Endothelial cell of umbilical vein (primary cell): ENCODE measurements around the gene SH3PXD2B. TPM values are rescaled to one million over a fixed set of nuclear protein-coding genes. Genes with fewer than 3 reads are reported as not detected.
A peak's percentile ranks its signal among the peaks of the same experiment; 100 is the strongest.

ENCODE experiments used
- BruUV-seq: library from RNA; stranded (reverse); fragments of 400-500 nt; replicated peaks from 2 replicates; lab custom pipeline; 2021; lab: Mats Ljungman, UMichigan
- CTCF ChIA-PET: fragments of 300-600, 350-600 bp; sonication (Branson Sonifier 250); formaldehyde crosslinking; loops from one replicate; lab custom pipeline; 2021; ENCODE audit warnings: antibody characterized with exemption, inconsistent platforms; lab: Charles Lee
- POLR2A ChIA-PET: fragments of 300-600, 350-600 bp; sonication (Branson Sonifier 250); formaldehyde crosslinking; loops from one replicate; lab custom pipeline; 2021; ENCODE audit warnings: antibody characterized with exemption, inconsistent platforms; lab: Charles Lee
- DNase-seq: peaks from one replicate; pipeline ENCODE4 v3.0.0-alpha.2; 2011; ENCODE audit warnings: low read depth, low spot score
- FAIRE-seq: peaks from 2 replicates; lab custom pipeline; 2011; peaks lifted over from hg19 to GRCh38; lab: Jason Lieb, UNC
- H2AFZ ChIP-seq: 2 replicates; pipeline ENCODE4 v1.6.0; 2012; ENCODE audit warnings: low read depth, low read length, control low read depth, inconsistent platforms
- H3K27ac ChIP-seq: 2 replicates; pipeline ENCODE4 v1.5.1; 2011; ENCODE audit warnings: low read depth, mild to moderate bottlenecking, control low read depth, low read length, moderate library complexity; ENCODE audit not compliant: insufficient read depth
- H3K27me3 ChIP-seq, 2 experiments: 2 replicates each; pipeline versions ENCODE4 v1.6.0 to v1.6.1; 2011; ENCODE audit warnings: low read length in 2 of 2, mixed read lengths in 1 of 2; ENCODE audit not compliant: control insufficient read depth in 2 of 2, insufficient read depth in 2 of 2
- H3K36me3 ChIP-seq, 2 experiments: 2 replicates in 1 of 2; 3 replicates in 1 of 2; pipeline ENCODE4 v1.5.1; 2011; ENCODE audit warnings: low read length in 2 of 2, mild to moderate bottlenecking in 1 of 2, moderate library complexity in 1 of 2; ENCODE audit not compliant: control insufficient read depth in 2 of 2, insufficient read depth in 2 of 2; ENCODE audit errors: extremely low read depth in 1 of 2
- H3K4me1 ChIP-seq: 3 replicates; pipeline ENCODE4 v1.5.1; 2011; ENCODE audit warnings: mild to moderate bottlenecking, low read length; ENCODE audit not compliant: control insufficient read depth, insufficient read depth; ENCODE audit errors: extremely low read depth
- H3K4me2 ChIP-seq: 2 replicates; pipeline ENCODE4 v1.6.1; 2011; ENCODE audit warnings: low read length, control low read depth, mixed read lengths; ENCODE audit not compliant: insufficient read depth
- H3K4me3 ChIP-seq, 3 experiments: fragments of 200-600 bp in 1 of 3; sonication (generic), shearing (Covaris generic) in 1 of 3; replicated peaks in 1 of 3; 2 replicates each; pipeline ENCODE4 v1.5.1; 2011 to 2016; ENCODE audit warnings: control low read depth in 3 of 3, low read length in 3 of 3, mild to moderate bottlenecking in 2 of 3, inconsistent platforms in 1 of 3, low read depth in 1 of 3, moderate library complexity in 1 of 3; ENCODE audit not compliant: insufficient read depth in 1 of 3
- H3K79me2 ChIP-seq: 2 replicates; pipeline ENCODE4 v1.6.0; 2012; ENCODE audit warnings: low read length, inconsistent platforms; ENCODE audit not compliant: control insufficient read depth, insufficient read depth
- H3K9ac ChIP-seq: replicated peaks from 2 replicates; pipeline ENCODE3; 2011; ENCODE audit warnings: low read length, control low read depth; ENCODE audit not compliant: insufficient read depth; ENCODE audit errors: extremely low read depth
- H3K9me1 ChIP-seq: replicated peaks from 3 replicates; pipeline ENCODE4 v1.6.0; 2011; ENCODE audit warnings: mild to moderate bottlenecking, low read length; ENCODE audit not compliant: control insufficient read depth, insufficient read depth; ENCODE audit errors: extremely low read depth
- H3K9me3 ChIP-seq: replicated peaks from 2 replicates; pipeline ENCODE4 v1.5.1; 2012; ENCODE audit warnings: low read length, inconsistent platforms; ENCODE audit not compliant: control insufficient read depth, insufficient read depth
- H4K20me1 ChIP-seq: replicated peaks from 2 replicates; pipeline ENCODE3; 2011; ENCODE audit warnings: mild to moderate bottlenecking, low read length; ENCODE audit not compliant: control insufficient read depth, insufficient read depth; ENCODE audit errors: extremely low read depth
- CTCF ChIP-seq, 2 donors: IDR thresholded peaks; 1 replicate in 1 of 2; 2 replicates in 1 of 2; pipeline ENCODE4 v1.5.1; 2011; ENCODE audit warnings: low read length in 2 of 2, mild to moderate bottlenecking in 2 of 2, moderate library complexity in 2 of 2, control low read depth in 1 of 2, inconsistent platforms in 1 of 2, low read depth in 1 of 2; ENCODE audit not compliant: insufficient read depth in 1 of 2; ENCODE audit errors: extremely low read depth in 1 of 2
- EZH2 ChIP-seq: IDR thresholded peaks from 2 replicates; pipeline ENCODE4 v1.6.1; 2012; ENCODE audit warnings: borderline replicate concordance, low read depth, mild to moderate bottlenecking, moderate library complexity, low read length, inconsistent platforms; ENCODE audit not compliant: severe bottlenecking
- GATA2 ChIP-seq: IDR thresholded peaks from 2 replicates; pipeline ENCODE4 v1.7.0; 2011; ENCODE audit warnings: low read depth, mild to moderate bottlenecking, moderate library complexity, mixed read lengths, low read length; ENCODE audit not compliant: insufficient read length, insufficient read depth
- MAX ChIP-seq: IDR thresholded peaks from 2 replicates; pipeline ENCODE4 v1.6.1; 2011; ENCODE audit not compliant: insufficient read depth, insufficient read length
- MYC ChIP-seq: IDR thresholded peaks from one replicate; pipeline ENCODE4 v1.6.1; 2011; ENCODE audit warnings: mild to moderate bottlenecking, low read depth, low read length
- POLR2A ChIP-seq: IDR thresholded peaks from 2 replicates; pipeline ENCODE4 v1.6.1; 2012; ENCODE audit warnings: low read depth, mild to moderate bottlenecking, control low read depth, low read length
- POLR2AphosphoS5 ChIP-seq: IDR thresholded peaks from 2 replicates; pipeline ENCODE4 v1.6.1; 2012; ENCODE audit warnings: low read depth, mild to moderate bottlenecking, control low read depth, low read length, moderate library complexity; ENCODE audit not compliant: insufficient read depth
- dilution Hi-C: fragments of 300-500 bp; cut with MboI; formaldehyde crosslinking; loops from one replicate; pipeline ENCODE4 v1.15.0; 2019; ENCODE audit warnings: low sequenced_read_pairs; ENCODE audit not compliant: extremely low pct_ligation_motif_present
- intact Hi-C: fragments of 100-400 bp; cut with micrococcal nuclease; formaldehyde crosslinking; loops from one replicate; pipeline ENCODE4 v1.10.0; 2022
- polyA plus RNA-seq, 4 experiments: library from polyadenylated mRNA; depleted of rRNA in 3 of 4; stranded (reverse) in 3 of 4; unstranded in 1 of 4; fragments of >200 nt; gene quantifications; 2 replicates each; pipeline versions ENCODE4 v1.2.1 to v1.2.3, GENCODE V29; 2011 to 2012; ENCODE audit warnings: missing spikeins in 1 of 4
- total RNA-seq: library from RNA; stranded (reverse); gene quantifications from 2 replicates; pipeline ENCODE4 v1.2.3, GENCODE V29; 2021

The SH3PXD2B gene
- total and polyA plus RNA-seq, 2 donors (not counting 3 experiments of a cell fraction or from before 2014, with no cell fraction given) = 23.5 to 66.3 TPM

DNA sequence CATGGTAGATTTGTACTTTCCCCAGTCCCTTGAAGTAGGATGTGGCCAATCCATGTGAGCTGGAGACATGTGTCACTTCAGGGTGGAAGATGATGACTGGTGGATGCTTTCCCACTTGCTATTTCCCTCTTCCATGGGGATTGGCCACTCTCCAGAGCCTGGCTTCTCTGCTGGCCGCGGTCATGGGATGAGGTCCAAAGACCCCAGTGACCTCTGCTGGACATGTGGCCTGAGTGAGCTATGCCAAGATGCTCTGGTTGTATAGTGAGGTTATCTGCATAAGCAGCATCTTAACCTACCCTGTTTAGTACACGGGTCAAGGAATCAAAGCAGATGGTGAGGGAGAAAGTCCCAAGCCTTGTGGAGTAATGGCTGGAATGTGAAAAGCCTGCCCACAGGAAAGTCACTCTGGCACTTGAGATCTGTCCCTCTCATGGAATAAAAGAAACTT, 47.1 kb downstream of the SH3PXD2B start:
- CTCF ChIA-PET = interaction anchor here (1.0 to 4.4 kb wide), 3 partner anchors 11 to 44 kb away, joined by 3 to 23 read pairs (median 5); no protein-coding TSS in a partner anchor
- H4K20me1 ChIP-seq = no peaks in the 10 kb centered on the region
- intact Hi-C loops = no loop called here

More for the DNA sequence above, 47.1 kb downstream of the SH3PXD2B start:
- Histone ChIP-seq H3K4me1 (peaks cover 6% of the 10 kb centered on the region), H3K27ac (no peak overlapping the region), H2AFZ (no peak overlapping the region), H3K4me2 (no peak overlapping the region), H3K9ac (no peak overlapping the region), H3K9me3 (no peaks in the 10 kb centered on the region), H3K27me3 (no peaks in the 10 kb centered on the region), H3K9me1 (no peaks in the 10 kb centered on the region), H3K4me3 (no peak overlapping the region), H3K36me3 (peaks cover 17 to 18% of the 10 kb centered on the region in 2 experiments), H3K79me2 (peaks cover 6% of the 10 kb centered on the region)
- POLR2A ChIA-PET = no interaction called here
- FAIRE-seq = no peak
- DNase-seq = peak; percentile 30
- no peak for TF ChIP-seq GATA2
- no peak for TF ChIP-seq MYC
- no peak for TF ChIP-seq POLR2AphosphoS5
- TF ChIP-seq POLR2A = no peak
- TF ChIP-seq EZH2 = no peak
- TF ChIP-seq MAX = no peak
- TF ChIP-seq CTCF (IDR thresholded peaks at IDR 0.05; ENCODE audit: extremely low read depth in 1 of 2, insufficient read depth in 1 of 2, low read depth in 1 of 2, low read length in 2 of 2) = no peak
- BruUV-seq = no TSS peak
- dilution Hi-C loops = no loop called here
